ENCODE data around the gene TST.

TST gene

DNA sequence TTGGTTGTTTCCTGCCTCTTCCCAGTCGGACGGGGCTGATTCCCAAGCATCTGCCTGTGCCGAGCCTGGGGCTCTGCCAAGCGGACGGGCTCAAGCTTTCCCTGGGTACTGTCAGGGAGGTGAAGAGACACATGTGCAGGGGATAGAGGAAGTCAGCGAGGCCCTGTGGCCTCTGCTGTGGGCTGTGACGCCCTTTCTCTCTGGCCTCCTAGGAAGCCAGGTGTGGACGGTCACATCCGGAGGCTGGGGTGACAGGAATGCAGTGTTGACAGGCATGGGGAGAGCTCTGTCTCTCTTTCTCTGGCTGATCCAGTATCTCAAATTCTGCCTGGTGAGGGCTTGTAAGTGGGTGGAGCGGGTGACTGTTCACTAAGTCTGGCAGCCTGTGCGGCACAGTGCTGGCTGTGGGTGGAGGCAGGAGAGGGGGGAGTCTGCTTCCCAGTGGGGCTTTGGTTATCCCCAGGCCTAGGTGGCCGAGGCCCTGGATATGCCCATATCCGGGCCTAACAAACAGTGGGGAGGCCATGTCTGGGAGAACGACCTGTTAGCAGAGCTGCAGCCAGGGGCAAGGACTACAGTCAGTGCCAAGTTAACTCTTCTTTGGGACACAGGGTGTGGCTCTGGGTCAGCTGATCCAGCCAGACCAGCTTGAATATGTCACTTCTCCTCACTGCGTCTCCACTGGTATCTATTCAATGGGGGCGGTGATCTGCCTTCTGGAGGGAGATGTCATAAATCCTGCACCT, 34.2 kb upstream of the TST start:
- no peak for FAIRE-seq

DNA sequence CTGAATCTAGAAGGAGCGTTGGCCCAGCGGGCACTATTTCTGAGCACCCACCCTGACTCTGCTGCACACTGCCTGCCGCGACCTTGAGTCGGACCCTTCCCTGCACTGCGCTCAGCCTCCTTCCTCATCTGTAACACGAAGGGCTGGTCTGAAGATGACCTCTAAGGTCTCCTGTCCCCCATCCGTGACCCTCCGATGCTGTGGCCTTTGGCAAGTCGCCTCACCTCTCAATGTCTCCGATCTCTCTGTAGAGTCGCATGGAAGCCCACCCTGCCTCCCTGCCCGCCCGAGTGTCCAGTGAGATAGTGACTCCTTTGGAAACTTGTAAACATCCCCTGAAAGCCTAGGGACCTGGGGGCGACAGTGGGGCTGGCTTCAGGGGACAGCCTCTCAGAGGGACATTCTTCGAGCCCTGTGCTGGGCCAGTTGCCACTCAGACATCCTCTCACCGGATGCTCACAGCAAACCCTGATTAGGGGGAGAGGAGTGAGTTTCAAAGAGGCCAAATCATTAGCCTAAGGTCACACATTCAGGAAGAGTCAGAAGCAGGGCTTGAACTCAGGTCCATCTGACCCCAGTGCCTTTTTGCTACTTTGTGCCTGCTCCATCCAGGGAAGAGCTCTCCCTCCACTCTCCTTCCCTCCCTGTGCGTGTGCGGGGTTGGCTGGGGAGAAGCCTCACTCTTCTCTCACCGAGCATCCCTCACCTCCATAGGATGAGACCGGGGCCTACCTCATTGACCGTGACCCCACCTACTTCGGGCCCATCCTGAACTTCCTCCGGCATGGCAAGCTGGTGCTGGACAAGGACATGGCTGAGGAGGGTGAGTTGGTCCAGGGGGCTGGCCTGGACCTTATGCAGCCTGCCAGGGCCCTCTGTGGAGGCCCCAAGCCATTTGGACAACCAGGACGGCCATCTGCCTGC, 33.4 kb upstream of the TST start:
- no peak for FAIRE-seq

DNA sequence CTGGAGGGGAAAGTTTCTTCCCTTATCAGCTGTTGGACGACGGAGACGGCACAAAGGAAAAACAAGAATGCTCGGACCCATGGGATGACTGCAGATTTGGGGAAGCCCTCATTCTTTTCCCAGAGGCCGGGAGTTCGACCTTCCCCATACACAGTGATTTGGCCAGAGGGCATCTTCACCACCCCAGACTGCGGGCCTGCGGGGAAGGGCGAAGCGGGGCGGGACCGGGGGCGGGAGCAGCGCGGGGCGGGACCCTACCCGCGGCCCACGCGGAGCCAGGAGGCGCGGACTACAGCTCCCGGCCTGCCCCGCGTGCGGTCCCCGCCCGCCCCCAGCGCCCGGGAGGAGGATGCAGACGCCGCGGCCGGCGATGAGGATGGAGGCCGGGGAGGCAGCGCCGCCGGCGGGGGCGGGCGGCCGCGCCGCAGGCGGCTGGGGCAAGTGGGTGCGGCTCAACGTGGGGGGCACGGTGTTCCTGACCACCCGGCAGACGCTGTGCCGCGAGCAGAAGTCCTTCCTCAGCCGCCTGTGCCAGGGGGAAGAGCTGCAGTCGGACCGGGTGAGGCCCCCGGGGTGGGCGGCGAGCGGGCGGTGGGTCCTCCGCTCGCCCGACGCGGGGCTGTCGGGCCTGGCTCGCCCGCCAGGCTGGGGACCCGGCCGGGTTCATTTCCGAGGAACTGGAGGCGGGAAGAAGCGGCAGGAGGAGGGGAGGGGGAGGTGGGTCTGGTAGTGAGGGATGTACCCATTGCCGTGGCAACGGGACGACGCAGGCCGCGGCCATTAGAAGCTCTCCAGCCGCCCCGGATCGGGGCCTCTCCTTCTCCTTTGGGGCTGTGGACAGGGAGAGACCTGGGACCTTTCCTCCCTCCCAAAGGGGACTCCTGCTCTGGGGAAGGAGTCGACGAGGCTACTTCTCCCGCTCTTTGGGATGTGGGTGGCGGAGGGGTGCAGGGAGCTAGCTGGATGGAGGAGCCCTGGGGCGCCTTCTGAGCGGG, 32.4 kb upstream of the TST start, which contains the start of gene KCTD17:
Gene KCTD17 (plus strand): TSS at position 352 of the 995 bp plus-strand sequence. CDS start 19 bp downstream, at position 371.
- FAIRE-seq: no peak

DNA sequence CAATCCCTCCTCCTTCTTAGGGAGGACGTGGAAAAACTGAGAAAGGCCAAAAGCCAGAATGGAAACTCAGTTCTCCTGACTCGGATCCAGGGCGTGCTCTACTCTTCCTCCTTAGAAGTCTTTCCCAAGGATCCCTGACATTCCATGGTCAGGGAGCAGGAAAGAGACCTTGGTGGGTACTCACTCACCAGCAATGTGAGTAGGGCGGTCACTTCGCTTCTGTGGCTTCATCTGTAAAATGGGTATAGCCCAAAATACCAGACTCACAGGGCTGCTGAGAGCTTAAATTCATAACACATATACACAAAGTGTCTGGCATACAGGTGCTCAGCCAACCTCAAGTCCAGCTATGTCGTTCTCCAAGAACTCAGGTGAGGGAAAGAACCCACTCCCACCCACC, 31.7 kb upstream of the TST start:
- FAIRE-seq: no peak

DNA sequence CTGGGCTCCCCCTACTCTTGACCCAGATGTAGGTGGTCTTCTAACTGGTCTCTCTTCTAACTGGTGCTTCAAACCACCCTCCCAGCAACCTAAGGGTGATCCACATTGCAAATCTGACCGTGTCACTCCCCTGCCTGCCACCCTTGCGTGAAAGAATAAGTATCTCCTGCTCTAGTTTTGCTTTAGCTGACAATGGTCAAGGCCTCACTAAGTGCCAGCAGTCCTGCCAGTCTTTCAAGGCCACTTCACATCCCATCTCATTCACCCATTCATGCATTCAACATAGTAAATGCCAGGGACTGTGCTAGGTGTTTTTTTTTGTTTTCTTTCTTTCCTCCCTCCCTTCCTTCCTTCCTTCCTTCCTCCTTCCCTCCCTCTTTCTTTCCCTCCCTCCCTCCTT, 30.0 kb upstream of the TST start:
- FAIRE-seq: no peak

DNA sequence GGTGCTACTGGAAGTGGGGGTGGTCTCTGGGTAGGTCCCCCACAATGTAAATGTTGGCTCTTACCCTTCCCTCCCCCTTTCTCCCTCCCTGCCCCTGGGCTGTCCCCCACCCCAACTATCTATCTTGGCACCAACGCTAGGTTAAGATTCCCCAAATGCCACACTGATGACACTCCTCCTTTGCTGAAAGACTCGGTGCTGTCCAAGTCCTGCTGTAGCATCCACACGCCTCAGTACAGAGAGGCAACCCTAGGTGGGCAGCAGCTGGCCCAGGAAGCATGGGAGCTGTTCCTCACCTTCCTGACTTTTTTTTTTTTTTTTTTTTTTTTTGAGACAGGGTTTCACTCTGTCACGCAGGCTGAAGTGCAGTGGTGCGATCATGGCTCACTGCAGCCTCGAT, 28.9 kb upstream of the TST start:
- no peak for FAIRE-seq

DNA sequence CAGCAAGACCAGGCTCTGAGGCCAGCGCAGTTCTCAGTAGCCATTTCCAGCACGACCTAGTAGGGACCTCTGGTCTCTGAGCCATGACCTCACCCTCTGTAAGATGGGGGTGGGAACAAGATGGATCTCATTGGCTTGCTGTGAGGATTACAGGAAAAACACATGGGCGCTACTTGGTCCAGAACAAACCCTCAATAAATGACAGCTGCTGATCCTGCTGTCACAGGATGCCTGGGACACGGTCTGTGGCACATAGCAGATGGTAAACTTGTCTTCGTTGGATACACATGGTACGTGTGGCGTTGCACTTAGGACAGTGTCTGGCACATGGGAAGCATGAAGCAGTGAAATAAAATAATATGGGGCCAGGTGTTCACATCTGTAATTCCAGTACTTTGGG, 27.8 kb upstream of the TST start:
- FAIRE-seq: no peak

DNA sequence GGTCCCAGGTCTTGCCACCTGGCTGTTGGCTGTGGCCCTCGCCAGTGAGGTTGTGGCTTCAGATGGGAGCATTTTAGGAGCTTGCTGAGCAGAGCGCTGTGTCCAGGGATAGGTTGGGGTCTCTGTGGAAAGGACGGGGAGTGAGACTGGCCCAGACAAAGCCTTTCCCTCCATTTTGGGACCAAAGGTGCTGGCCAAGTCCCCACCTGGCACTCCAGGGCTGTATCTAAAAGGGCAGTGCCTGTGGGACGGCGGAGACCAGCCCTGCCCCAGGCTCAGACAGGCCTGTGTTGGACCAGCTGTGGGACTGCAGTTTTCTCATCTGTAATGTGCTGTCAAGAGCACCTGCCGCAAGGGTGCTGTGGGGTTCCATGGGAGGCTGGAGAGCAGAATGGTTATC, 27.3 kb upstream of the TST start:
- FAIRE-seq: no peak

DNA sequence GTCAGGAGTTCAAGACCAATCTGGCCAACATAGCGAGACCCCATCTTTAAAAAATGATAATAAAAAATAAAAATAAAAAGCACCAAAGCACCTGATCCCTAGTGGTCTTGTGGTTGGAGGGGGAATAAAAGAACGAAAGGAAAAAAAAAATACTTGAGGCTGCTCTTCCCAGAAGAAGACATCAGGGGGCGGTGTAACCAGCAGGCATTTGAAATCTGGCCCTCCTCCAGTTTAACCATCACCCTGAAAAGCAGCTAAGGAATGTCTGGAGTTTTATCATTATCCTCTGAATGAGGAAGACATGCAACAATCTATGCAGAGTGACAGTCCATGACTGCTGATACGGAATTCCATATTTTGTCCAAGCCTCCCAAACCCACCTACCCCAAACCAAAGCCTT, 26.7 kb upstream of the TST start:
- FAIRE-seq: no peak

DNA sequence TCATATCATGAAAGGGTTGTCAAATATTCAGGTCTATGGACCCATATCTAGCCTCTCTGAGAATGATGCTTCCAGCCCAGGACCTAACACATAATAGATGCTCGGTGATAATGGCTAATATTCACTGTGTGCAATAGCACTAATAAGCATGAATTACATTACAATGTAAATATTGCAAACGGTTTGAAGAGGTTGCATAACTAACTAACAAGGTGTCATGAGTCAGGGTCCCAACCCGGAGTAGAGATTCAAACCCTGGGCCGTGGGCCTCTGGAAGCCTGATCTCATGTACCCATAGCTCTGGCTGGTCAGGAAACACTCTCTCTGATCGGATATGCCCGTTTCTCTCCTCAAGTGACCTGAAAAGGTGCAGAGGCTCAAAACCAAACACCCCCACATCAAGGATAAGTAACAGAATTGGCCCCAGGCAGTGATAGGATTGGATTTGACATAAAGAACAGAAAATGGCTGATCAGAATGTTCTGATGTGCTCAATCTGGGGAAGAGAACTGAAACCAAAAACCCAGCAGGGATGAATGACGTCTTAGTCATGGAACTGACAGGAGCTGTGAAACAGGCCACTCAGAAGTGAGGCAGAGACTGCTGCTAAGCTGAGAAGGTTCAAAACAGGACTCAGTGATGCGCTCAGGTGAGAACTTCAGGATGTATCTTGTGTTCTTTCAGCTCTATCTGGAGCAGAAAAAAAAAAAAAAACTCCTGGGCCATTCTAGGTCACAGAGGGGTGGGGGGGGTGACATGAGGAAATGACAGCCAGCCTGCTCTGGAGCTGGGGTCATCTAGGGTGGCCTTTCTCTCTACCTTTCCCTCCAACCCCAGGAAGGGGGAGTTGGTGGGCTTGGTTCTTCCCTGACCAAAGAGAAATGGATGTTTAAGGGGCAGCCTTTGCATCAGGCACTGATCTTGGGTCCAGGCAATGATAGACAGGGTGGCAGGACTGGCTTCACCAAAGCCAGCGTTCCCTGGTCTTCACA, 25.7 kb upstream of the TST start:
- FAIRE-seq: no peak

DNA sequence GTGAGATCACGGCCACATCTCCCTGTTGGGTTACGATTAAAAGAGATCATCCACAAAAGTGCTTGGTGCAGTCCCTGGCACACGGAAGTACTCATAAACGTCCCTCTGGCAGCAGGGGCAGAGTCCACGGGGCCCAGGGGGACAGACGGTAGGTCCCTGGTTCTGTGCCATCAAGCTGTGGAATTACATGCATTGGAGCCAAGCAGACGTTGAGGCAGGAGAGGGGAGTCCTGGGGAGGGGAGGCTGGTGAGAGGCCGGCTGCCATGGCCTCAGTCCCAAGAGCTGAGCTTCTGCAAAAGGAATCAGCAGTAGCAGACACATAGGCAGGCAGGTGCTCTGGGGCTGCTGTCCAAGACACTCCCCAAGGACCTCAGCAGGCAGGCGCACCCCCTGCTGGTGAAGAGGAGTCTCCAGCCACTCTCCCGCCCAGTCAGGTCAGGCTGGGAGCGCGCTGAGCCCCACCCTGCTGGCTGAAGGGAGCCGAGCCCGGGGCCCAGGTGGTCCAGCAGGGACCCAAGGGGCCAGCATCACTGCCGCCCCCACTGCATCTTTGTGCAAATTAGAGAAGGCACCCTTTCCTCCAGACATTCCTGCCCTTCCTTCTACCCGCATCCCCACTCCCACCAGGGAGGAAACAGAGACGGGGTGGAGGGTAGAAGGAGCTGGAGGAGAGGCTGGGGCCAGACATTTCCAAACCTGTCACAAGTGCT, 24.7 kb upstream of the TST start:
- no peak for FAIRE-seq

DNA sequence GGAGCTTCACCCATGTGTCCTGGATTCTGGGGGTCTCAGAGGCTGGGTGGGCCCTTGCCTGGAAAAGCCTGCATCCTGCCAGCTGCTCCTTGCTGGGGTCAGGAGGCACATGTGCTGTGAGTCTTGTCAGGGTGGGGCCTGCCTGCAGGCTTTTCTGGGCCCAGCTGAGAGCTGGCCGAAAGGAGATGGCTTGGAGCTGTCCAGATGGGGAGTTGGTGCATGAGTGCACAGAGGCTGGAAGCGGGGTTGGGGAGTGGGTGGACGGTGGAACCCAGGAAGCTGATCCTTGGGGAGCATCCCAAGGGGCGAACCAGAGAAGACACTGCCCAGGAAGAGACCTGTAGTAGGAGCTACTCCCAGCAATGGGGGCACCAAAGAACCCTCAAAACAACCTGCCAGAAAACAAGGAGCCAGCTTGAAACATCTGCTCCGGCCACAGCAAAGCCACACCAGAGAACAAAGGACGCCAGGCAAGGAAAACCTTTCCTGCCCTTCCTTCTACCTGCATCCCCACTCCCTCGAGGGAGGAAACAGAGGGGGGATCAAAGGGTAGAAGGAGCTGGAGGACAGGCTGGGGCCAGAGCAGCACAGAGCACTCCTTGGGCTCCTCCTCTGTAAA, 24.1 kb upstream of the TST start:
- no peak for FAIRE-seq

DNA sequence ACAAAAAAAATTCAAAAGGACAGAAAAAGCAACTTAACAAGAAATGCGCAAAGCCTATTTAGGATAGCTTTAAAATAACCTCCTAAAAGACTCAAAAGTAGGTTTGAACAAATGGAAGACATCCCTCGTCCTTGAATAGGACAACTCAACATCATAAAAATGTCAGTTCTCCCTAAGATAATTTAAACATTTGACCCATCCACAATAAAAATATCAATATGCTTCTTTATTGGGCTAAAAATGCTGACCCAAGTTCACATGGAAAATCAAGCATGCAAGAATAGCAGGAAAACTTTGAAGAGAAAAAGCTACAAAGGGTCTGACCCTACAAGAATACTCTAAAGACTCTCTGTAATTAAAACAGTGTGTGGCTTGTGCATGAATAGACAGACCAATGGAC, 20.2 kb upstream of the TST start:
- FAIRE-seq: no peak

DNA sequence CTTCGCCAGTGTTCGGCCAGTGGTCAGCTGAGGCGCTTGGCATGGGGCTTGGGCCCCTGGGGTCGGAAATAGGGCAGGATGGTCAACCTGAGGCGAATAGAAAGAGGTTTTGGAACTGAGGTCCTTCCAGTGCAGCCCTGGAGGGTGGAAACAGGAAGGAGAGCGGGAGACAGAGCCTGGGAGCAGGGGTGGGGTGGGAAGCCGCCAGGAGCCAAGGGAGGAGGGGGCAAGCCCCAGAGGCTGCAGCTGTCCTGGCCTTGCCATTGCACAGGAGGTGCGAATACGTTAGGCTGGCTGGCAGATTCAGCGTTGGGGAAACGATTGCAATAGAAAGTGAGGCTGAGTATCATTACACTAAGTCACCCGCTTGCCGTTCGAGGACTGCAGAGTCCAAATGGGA, 18.4 kb upstream of the TST start:
- no peak for FAIRE-seq

DNA sequence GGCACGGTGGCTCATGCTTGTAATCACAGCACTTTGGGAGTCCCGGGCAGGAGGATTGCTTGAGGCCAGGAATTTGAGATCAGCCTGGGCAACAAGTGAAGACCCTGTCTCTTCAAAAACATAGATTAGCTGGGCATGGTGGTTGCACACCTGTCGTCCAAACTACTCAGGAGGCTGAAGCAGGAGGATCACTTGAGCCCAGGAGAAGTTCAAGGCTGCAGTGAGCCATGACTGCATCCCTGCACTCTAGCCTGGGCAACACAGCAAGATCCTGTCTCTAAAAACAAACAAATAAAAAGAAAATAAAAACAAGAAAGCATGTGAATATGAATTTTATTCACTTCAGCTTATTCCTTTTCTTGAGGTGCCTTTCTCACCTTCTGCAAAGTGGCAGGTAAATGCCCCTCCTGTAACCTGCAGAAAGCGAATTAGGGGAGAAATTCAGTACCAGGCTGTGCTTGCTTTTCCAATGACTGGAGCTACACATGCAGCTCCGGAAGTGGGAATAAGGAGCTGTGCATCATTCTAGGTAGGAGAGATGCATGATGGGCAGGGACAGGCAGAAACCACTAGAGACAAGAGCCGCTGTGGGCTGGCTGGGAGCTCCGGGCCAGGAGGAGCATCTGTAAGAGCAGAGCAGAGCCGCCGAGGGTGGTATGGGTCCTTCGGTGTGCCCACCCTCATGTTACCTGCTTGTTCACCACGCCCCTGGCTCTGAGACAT, 17.6 kb upstream of the TST start:
- FAIRE-seq: no peak

DNA sequence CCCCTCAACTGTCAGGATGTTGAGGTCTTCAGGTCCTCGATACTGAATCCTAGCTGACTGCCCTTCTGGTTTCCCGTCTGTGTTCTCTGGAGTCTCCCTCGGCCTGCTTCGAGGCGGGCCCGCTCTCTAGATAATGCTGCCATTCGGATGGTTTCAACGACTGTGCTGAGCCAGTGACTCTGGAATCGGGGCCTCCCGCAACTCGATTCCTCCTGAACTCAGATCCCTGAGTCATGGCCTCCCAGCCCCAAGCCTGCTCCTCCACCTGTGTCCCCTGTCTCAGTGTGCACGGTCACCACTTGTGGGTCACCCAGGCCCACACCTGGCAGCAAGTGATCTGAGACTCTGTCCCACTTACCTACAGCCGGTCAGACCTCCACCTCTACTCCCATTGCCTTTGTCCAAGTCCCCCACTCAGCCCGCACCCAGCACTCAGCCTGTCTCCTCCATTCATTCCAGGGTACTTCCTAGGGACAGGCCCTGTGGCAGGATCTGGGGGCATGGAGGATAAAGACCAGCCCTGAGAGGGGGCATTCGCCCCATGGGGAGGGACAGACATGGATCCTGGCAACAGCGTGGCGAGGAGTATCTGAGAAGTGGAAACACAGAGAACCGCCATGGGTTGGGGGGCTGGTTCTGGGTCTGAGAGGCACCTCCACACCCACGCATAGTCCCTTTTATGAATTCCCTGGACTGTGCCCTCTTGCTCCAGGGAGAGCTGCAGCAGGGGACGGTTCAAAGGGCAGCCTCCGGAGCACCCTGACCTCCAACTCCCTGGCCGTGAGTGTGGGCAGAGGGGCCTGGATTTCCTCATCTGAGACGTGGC, 14.6 kb upstream of the TST start:
- no peak for FAIRE-seq

DNA sequence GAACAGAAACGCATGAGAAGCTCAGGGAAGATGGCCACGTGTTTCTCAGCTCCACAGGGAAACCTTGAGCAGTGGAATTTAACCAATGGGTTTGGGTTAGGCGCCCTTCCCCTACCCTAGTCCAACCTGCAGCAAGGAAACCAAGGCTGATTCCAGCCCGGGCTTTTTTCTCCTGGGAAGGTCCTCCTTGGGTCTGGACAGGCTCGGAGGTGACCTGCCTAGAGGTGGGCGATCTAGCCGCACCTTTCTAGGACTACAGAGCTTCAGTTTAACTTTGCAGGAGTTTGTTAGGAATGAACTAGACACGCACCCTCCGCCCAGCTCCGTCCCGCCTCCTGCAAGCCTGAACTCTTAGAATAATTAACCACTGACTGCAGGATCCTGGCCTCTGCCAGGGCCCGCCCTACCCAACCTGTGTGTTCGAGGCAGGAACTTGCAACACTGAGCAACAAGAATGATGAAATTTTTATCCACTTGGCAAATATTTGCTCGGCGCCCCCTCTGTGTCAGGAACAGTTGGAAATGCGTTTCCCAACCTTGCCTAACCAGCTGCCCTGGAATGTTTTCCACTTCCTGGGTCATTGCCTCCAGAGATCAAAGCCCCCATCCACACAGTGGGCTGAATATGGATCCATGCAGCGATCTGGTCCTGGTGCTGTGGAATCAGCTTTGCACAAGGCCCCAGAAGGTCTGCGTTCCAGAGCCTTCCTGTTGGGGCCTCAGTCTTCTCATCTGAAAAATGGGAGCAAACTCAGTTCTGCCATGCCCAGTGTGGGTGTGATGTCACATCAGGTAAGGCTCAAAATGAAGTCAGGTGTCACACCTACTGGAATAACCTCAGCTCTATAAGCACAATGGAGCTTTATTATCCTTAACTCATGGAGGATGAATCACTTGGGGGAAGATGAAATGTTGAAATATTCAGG, 13.6 kb upstream of the TST start:
- FAIRE-seq: no peak

DNA sequence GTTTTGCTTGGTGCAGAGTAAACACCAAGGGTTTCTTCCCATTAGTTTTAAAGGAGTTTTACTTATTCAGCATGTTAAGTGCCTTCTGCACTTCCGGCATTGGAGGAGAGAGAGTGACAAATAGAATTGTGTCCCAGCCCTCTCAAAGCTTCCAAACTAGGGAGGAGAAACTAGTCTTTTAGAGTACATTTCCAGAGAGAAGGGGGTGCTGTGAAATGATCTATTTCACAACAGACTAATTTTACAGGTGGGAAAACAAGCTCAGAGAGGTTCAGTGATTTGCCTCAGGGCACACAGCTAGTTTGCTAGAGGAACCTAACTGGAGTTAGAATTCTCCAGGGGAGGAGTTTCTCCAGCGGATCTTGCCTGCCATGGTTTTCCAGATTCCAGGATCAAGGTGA, 12.9 kb upstream of the TST start:
- FAIRE-seq: no peak

Measured in A204.1 (cell line).